Uterus (tissue), 4 donors: ENCODE data around the gene PSMB10. TPM values are rescaled to one million over a fixed set of nuclear protein-coding genes. Genes with fewer than 3 reads are reported as not detected.

Experiments used
- DNase-seq, 2 donors: peaks; one replicate each; pipeline ENCODE4 v3.0.0-alpha.2; 2019 to 2020
- H3K27ac ChIP-seq, 2 donors: fragments of 200-600 bp; sonication (generic); 1 replicate in 1 of 2; 2 replicates in 1 of 2; pipeline ENCODE4 v1.5.1; 2016 to 2018
- H3K27me3 ChIP-seq, 2 donors: fragments of 200-600 bp; sonication (generic); one replicate each; pipeline ENCODE4 v1.5.1; 2018 to 2019; ENCODE audit warnings: control low read depth in 1 of 2
- H3K36me3 ChIP-seq, 2 donors: fragments of 200-600 bp; sonication (generic); one replicate each; pipeline ENCODE4 v1.5.1; 2019; ENCODE audit warnings: control low read depth in 1 of 2
- H3K4me1 ChIP-seq, 2 donors: fragments of 200-600 bp; sonication (generic); one replicate each; pipeline ENCODE4 v1.5.1; 2018 to 2019; ENCODE audit warnings: control low read depth in 1 of 2
- H3K4me3 ChIP-seq, 2 donors: fragments of 200-600 bp; sonication (generic); 1 replicate in 1 of 2; 2 replicates in 1 of 2; pipeline ENCODE4 v1.5.1; 2018 to 2019; ENCODE audit warnings: mild to moderate bottlenecking in 1 of 2
- H3K9me3 ChIP-seq, 2 donors: fragments of 200-600 bp; sonication (generic); one replicate each; pipeline ENCODE4 v1.5.1; 2019; ENCODE audit warnings: control low read depth in 1 of 2
- POLR2A ChIP-seq, 2 donors: fragments of 450-650 bp; IDR thresholded peaks; one replicate each; pipeline ENCODE4 v1.6.1; 2016; ENCODE audit warnings: antibody characterized with exemption in 2 of 2, mild to moderate bottlenecking in 1 of 2, moderate library complexity in 1 of 2
- intact Hi-C: fragments of 100-400 bp; cut with DNase I; formaldehyde crosslinking; loops from one replicate; pipeline ENCODE4 v1.15.1; 2023; ENCODE audit warnings: low total_unique reads
- total RNA-seq, 4 donors: library from RNA; depleted of rRNA in 3 of 4; stranded (reverse); fragments of >200 nt in 3 of 4; gene quantifications; one replicate each; pipeline versions ENCODE4 v1.1.0 to v1.2.4, GENCODE V29; 2014 to 2023
- TF ChIP-seq, protein P1 (sequence below), 4 experiments: fragments of 200-600 bp in 2 of 4; fragments of 450-650 bp in 2 of 4; sonication (generic) in 2 of 4; IDR thresholded peaks; one replicate each; pipeline ENCODE4 v1.5.1; 2016 to 2019; ENCODE audit warnings: antibody characterized with exemption in 4 of 4, mild to moderate bottlenecking in 2 of 4, moderate library complexity in 1 of 4
- donor health status: DM: yes; HTN: yes; CAD: no.

Gene PSMB10
- total RNA-seq, 4 donors from 2014 or later = 9.5 to 30.7 (median 15.3) TPM

DNA sequence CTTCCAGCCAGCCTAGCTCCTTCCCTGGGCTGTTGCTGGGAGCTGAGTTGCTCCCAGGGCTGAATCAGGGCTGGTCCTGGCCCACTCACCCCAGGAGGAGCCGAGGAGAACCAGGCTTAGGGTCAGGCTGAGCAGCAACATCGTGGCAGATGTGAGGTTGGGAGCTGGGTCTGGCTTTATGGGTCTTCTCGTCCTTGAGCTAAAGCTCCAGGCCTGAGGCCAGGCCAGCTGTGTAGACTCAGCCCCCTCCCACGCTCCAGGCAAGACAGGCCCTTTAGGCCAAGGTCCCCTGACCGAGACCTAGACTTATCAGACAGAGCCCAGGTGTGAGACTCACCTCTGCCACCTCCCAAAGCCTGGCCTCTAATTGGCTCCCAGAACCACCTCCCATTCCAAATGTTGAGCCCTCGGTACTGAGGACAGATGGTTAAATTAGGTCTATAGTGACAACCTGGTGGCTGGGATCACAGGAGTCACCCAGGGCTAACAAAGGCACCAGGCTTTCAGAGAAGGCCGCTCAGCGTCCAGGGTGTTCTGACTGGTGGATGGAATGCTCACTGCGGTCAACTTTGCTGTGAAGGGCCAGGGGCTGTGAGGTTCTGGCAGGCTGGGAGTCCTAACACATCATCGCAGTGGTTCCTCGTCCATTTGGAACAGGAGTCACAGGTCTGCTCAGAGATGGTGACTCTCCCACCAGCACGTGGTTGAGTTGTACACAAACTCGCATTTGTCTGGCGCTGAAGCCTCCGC, 4.8 kb downstream of the PSMB10 start, which contains the start of gene CTRL:
CTRL (minus strand) TSS at position 151 of the 750 bp plus-strand sequence; CDS start at position 141, 10 bp downstream.
- Histone ChIP-seq H3K9me3 (no peaks in the 10 kb centered on the region), H3K27ac (no peak within 1 kb of the TSS), H3K36me3 (no peaks in the 10 kb centered on the region), H3K4me1 (peaks cover 0 to 3% of the 10 kb centered on the region in 2 donors), H3K4me3 (no peak within 1 kb of the TSS), H3K27me3 (no peaks in the 10 kb centered on the region)
- no peak for DNase-seq
- no peak for TF ChIP-seq POLR2A (IDR thresholded peaks at IDR 0.05)
- intact Hi-C loops = no loop called here

DNA sequence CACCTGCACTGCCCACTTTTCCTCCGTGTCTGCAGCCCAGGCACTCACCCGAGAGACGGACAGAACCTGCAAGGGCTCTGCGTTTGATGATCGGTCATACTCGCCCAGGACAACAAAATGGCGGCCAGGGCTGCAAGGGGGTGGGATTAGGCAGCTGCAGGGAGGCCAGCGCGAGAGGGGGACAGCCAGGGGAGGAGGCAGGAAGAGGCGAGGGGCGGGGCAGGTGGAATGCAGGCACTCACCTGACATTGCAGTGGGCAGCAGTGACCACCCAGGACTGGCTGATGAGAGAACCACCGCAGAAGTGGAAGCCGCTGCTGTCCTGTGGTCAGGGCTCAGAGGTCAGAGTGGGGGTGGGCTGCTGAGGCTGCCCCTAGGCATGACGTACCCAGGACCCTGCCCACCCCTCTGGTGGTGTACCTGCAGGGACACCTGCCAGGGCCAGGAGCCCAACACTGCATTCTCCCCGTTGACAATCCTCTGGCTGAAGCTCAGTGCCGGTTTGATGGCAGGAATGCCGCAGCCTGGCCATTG, 5.9 kb downstream of the PSMB10 start:
- no peaks in the 10 kb centered on the region for H3K27me3 ChIP-seq
- H3K4me1 ChIP-seq = peaks cover 0 to 6% of the 10 kb centered on the region in 2 donors
- intact Hi-C loops = no loop called here
- H3K27ac ChIP-seq = no peak overlapping the region
- H3K4me3 ChIP-seq = no peak overlapping the region
- TF ChIP-seq, protein P1, sequence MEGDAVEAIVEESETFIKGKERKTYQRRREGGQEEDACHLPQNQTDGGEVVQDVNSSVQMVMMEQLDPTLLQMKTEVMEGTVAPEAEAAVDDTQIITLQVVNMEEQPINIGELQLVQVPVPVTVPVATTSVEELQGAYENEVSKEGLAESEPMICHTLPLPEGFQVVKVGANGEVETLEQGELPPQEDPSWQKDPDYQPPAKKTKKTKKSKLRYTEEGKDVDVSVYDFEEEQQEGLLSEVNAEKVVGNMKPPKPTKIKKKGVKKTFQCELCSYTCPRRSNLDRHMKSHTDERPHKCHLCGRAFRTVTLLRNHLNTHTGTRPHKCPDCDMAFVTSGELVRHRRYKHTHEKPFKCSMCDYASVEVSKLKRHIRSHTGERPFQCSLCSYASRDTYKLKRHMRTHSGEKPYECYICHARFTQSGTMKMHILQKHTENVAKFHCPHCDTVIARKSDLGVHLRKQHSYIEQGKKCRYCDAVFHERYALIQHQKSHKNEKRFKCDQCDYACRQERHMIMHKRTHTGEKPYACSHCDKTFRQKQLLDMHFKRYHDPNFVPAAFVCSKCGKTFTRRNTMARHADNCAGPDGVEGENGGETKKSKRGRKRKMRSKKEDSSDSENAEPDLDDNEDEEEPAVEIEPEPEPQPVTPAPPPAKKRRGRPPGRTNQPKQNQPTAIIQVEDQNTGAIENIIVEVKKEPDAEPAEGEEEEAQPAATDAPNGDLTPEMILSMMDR (IDR thresholded peaks at IDR 0.05) = no peak
- TF ChIP-seq POLR2A (IDR thresholded peaks at IDR 0.05) = no peak
- no peaks in the 10 kb centered on the region for H3K9me3 ChIP-seq
- no peaks in the 10 kb centered on the region for H3K36me3 ChIP-seq
- no peak for DNase-seq

DNA sequence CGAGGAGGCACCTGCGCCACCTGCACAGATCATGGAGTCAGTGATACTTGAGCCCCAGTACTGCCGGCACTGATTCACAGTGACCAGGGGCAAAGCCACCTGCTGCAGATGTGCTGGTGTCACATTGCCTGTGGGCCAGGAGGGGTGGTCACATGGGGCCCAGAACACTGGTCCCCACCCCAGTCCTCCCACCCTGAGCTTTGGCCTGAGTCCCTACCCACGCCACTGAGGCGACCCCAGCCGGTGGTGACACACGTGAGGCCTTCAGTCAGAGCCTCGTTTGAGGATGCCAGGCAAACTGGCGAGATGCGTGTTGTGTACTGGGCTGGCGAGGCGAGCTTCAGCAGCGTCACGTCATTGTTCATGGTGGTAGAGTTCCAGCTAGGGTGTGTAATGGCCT, 6.5 kb downstream of the PSMB10 start:
- H3K4me3 ChIP-seq = no peak overlapping the region
- H3K9me3 ChIP-seq = no peaks in the 10 kb centered on the region
- H3K36me3 ChIP-seq = no peaks in the 10 kb centered on the region
- no peak overlapping the region for H3K27ac ChIP-seq
- TF ChIP-seq, protein P1 (IDR thresholded peaks at IDR 0.05) = no peak
- TF ChIP-seq POLR2A (IDR thresholded peaks at IDR 0.05) = no peak
- DNase-seq = no peak
- no peaks in the 10 kb centered on the region for H3K27me3 ChIP-seq
- peaks cover 0 to 6% of the 10 kb centered on the region in 2 donors for H3K4me1 ChIP-seq
- intact Hi-C loops = no loop called here

GRCh38 chr16:67928561-67929364, 7.9 kb downstream of the PSMB10 start:
- Histone ChIP-seq H3K4me3 (no peak overlapping the region), H3K27me3 (no peaks in the 10 kb centered on the region), H3K9me3 (no peaks in the 10 kb centered on the region), H3K27ac (no peak overlapping the region), H3K4me1 (peaks cover 0 to 3% of the 10 kb centered on the region in 2 donors), H3K36me3 (no peaks in the 10 kb centered on the region)
- no peak for TF ChIP-seq POLR2A (IDR thresholded peaks at IDR 0.05)
- TF ChIP-seq, protein P1 (IDR thresholded peaks at IDR 0.05) = peak; percentile 69 to 86 (median 78)
- intact Hi-C loops = loop anchor here (5.0 to 10.0 kb wide), 2 partner anchors 46 to 114 kb away; partner anchors contain the start of gene NRN1L
- DNase-seq = peak; percentile 59 to 69

DNA sequence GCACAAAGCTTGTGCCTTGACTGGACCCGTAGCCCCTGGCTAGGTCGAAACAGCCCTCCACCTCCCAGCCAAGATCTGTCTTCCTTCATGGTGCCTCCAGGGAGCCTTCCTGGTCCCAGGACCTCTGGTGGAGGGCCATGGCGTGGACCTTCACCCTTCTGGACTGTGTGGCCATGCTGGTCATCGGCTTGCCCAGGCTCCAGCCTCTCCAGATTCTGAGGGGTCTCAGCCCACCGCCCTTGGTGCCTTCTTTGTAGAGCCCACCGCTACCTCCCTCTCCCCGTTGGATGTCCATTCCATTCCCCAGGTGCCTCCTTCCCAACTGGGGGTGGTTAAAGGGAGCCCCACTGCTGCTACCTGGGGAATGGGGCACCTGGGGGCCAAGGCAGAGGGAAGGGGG, 8.5 kb downstream of the PSMB10 start:
- no peaks in the 10 kb centered on the region for H3K27me3 ChIP-seq
- TF ChIP-seq POLR2A (IDR thresholded peaks at IDR 0.05) = no peak
- TF ChIP-seq, protein P1 (IDR thresholded peaks at IDR 0.05) = no peak
- H3K9me3 ChIP-seq = no peaks in the 10 kb centered on the region
- DNase-seq = no peak
- H3K4me3 ChIP-seq = no peak overlapping the region
- H3K27ac ChIP-seq = no peak overlapping the region
- H3K4me1 ChIP-seq = peaks cover 0 to 3% of the 10 kb centered on the region in 2 donors
- no peaks in the 10 kb centered on the region for H3K36me3 ChIP-seq
- intact Hi-C loops = loop anchor here (5.0 to 10.0 kb wide), 2 partner anchors 46 to 113 kb away; partner anchors contain the start of gene NRN1L
